Panc1 (cell line): ENCODE results near the gene BRF1. TPM values are rescaled to one million over a fixed set of nuclear protein-coding genes. Genes with fewer than 3 reads are reported as not detected.

Source experiments
- ATAC-seq: fragments of 200-7000 bp; cut with Tn5 transposase; 2 replicates; pipeline ENCODE4 v1.9.1; 2020; ENCODE audit warnings: mild to moderate bottlenecking, moderate library complexity
- BruUV-seq: library from RNA; stranded (reverse); fragments of 400-500 nt; replicated peaks from 2 replicates; lab custom pipeline; 2021; lab: Mats Ljungman, UMichigan
- CTCF ChIA-PET: fragments of 300-600 bp; sonication (Branson Sonifier 250); formaldehyde crosslinking; loops from one replicate; lab custom pipeline; 2022; ENCODE audit warnings: antibody characterized with exemption; lab: Charles Lee
- POLR2A ChIA-PET: fragments of 300-600 bp; sonication (Branson Sonifier 250); formaldehyde crosslinking; loops from one replicate; lab custom pipeline; 2022; ENCODE audit warnings: antibody characterized with exemption; lab: Charles Lee
- DNase-seq: peaks from one replicate; pipeline ENCODE4 v3.0.0-alpha.2; 2010; ENCODE audit warnings: low read depth, low spot score
- H3K27ac ChIP-seq: 2 replicates; pipeline ENCODE4 v1.5.1; 2011; ENCODE audit warnings: mild to moderate bottlenecking, low read length, inconsistent platforms
- H3K27me3 ChIP-seq: fragments of 200-500 bp; sonication (Bioruptor generic); 2 replicates; pipeline ENCODE4 v1.6.0; 2014; ENCODE audit warnings: low read length, inconsistent platforms; ENCODE audit not compliant: control insufficient read depth, insufficient read depth
- H3K36me3 ChIP-seq: fragments of 200-500 bp; sonication (Bioruptor generic); 2 replicates; pipeline ENCODE4 v1.5.1; 2014; ENCODE audit warnings: inconsistent platforms, mild to moderate bottlenecking, low read length, moderate library complexity; ENCODE audit not compliant: control insufficient read depth, insufficient read depth
- H3K4me1 ChIP-seq: 2 replicates; pipeline ENCODE4 v1.5.1; 2011; ENCODE audit warnings: inconsistent platforms, mild to moderate bottlenecking, low read length, moderate library complexity; ENCODE audit not compliant: control insufficient read depth, insufficient read depth
- H3K4me3 ChIP-seq, 2 experiments: 2 replicates each; pipeline ENCODE4 v1.5.1; 2011 to 2012; ENCODE audit warnings: low read depth in 2 of 2, low read length in 2 of 2, mild to moderate bottlenecking in 2 of 2, inconsistent platforms in 1 of 2, moderate library complexity in 1 of 2
- H3K9me3 ChIP-seq: fragments of 200-500 bp; sonication (Bioruptor generic); 2 replicates; pipeline ENCODE4 v1.5.1; 2014; ENCODE audit warnings: low read depth, mild to moderate bottlenecking, inconsistent platforms, low read length, moderate library complexity; ENCODE audit not compliant: control insufficient read depth, insufficient read depth
- CTCF ChIP-seq: fragments of 450-650 bp; IDR thresholded peaks from 2 replicates; pipeline ENCODE4 v1.5.1; 2017; ENCODE audit warnings: mild to moderate bottlenecking
- POLR2AphosphoS5 ChIP-seq: IDR thresholded peaks from 2 replicates; pipeline ENCODE4 v1.6.1; 2012; ENCODE audit warnings: mild to moderate bottlenecking, low read depth, low read length, moderate library complexity
- REST ChIP-seq, 2 experiments: IDR thresholded peaks; 2 replicates each; pipeline ENCODE4 v1.6.1; 2011 to 2012; ENCODE audit warnings: low read depth in 2 of 2, control low read depth in 1 of 2, low read length in 1 of 2, mild to moderate bottlenecking in 1 of 2, moderate library complexity in 1 of 2; ENCODE audit not compliant: insufficient read depth in 1 of 2
- SIN3A ChIP-seq: IDR thresholded peaks from 2 replicates; pipeline ENCODE4 v1.6.1; 2012; ENCODE audit warnings: low read depth, mild to moderate bottlenecking, low read length, moderate library complexity, borderline replicate concordance; ENCODE audit not compliant: insufficient read depth
- TCF7L2 ChIP-seq: IDR thresholded peaks from 2 replicates; pipeline ENCODE4 v1.6.1; 2011; ENCODE audit warnings: mild to moderate bottlenecking, low read depth, low read length, inconsistent platforms
- in situ Hi-C: cut with HindIII; loops from 2 replicates; pipeline ENCODE4 v1.10.0; 2016; ENCODE audit warnings: low sequenced_read_pairs, low pct_unique_long_range_greater_than_20kb
- intact Hi-C: fragments of 100-400 bp; cut with micrococcal nuclease; formaldehyde crosslinking; loops from one replicate; pipeline ENCODE4 v1.10.0; 2022; ENCODE audit not compliant: unreplicated experiment
- total RNA-seq: library from RNA; stranded (reverse); gene quantifications from one replicate; pipeline ENCODE4 v1.2.1, GENCODE V29; 2021; ENCODE audit not compliant: unreplicated experiment

BRF1 gene
- total RNA-seq, 1 experiment from 2014 or later = 25.0 TPM

- ATAC-seq = no peak
- Histone ChIP-seq H3K9me3 (no peaks in the 10 kb centered on the region), H3K27me3 (no peaks in the 10 kb centered on the region), H3K4me3 (no peak overlapping the region), H3K4me1 (no peaks in the 10 kb centered on the region), H3K36me3 (no peaks in the 10 kb centered on the region), H3K27ac (no peak overlapping the region)
- intact Hi-C loops = no loop called here
- no peak for DNase-seq
- POLR2A ChIA-PET = no interaction called here
- TF ChIP-seq CTCF = no peak
- TF ChIP-seq REST (IDR thresholded peaks at IDR 0.05; ENCODE audit: insufficient read depth in 1 of 2, low read depth in 2 of 2, low read length in 1 of 2) = no peak
- no peak for TF ChIP-seq POLR2AphosphoS5
- TF ChIP-seq TCF7L2 = no peak
- no peak for TF ChIP-seq SIN3A
- in situ Hi-C loops = no loop called here
- BruUV-seq = no TSS peak
- CTCF ChIA-PET = no interaction called here
These were observed 29.7 kb upstream of the BRF1 start for GRCh38 chr14:105330491-105330895.

GRCh38 chr14:105329411-105330150 is 28.8 kb upstream of the BRF1 start:
- no TSS peak for BruUV-seq
- Histone ChIP-seq H3K27me3 (no peaks in the 10 kb centered on the region), H3K9me3 (no peaks in the 10 kb centered on the region), H3K4me3 (no peak overlapping the region), H3K36me3 (no peaks in the 10 kb centered on the region), H3K27ac (no peak overlapping the region), H3K4me1 (no peaks in the 10 kb centered on the region)
- TF ChIP-seq CTCF = no peak
- no peak for TF ChIP-seq SIN3A
- no peak for TF ChIP-seq POLR2AphosphoS5
- TF ChIP-seq TCF7L2 = no peak
- no peak for TF ChIP-seq REST (IDR thresholded peaks at IDR 0.05; ENCODE audit: insufficient read depth in 1 of 2, low read depth in 2 of 2, low read length in 1 of 2)
- CTCF ChIA-PET = no interaction called here
- ATAC-seq (no peak), DNase-seq (no peak)
- intact Hi-C loops = no loop called here
- in situ Hi-C loops = no loop called here
- POLR2A ChIA-PET = no interaction called here
